Measurements from ENCODE around the gene WHRN. TPM values are rescaled to one million over a fixed set of nuclear protein-coding genes. Genes with fewer than 3 reads are reported as not detected.

Gene WHRN
- total and polyA plus RNA-seq, 2 of the 8 experiments (the other 6 are each of a cell fraction or from before 2014, with no cell fraction given), result 4.4 to 7.7 TPM

GRCh38 chr9:114386886-114387679, 118.2 kb downstream of the WHRN start:
- Histone ChIP-seq H3K27me3 (replicated peaks in 1 of 4; ENCODE audit: control insufficient read depth in 3 of 4, extremely low read depth in 1 of 4, insufficient read depth in 3 of 4, low read length in 3 of 4) (no peaks in the 10 kb centered on the region; a peak in 1 of 7 replicates), H2AFZ (ENCODE audit: low read length) (no peak overlapping the region), H4K20me1 (replicated peaks in 1 of 2; ENCODE audit: control insufficient read depth in 1 of 2, insufficient read depth in 2 of 2, low read length in 2 of 2) (no peaks in the 10 kb centered on the region), H2AK5ac (ENCODE audit: low read depth, low read length) (no peak overlapping the region; the same call in 1 of the 2 replicates), H3K9me3 (ENCODE audit: insufficient read depth in 2 of 2, low read depth in 1 of 2, low read length in 1 of 2) (no peaks in the 10 kb centered on the region), H3K23me2 (ENCODE audit: low read depth, low read length) (no peaks in the 10 kb centered on the region), H3K4me2 (ENCODE audit: insufficient read depth in 1 of 2, low read depth in 2 of 2, low read length in 2 of 2) (peak overlapping the region; percentile 43 to 56), H3K4ac (replicated peaks; ENCODE audit: insufficient read length, low read depth, low read length) (peak overlapping the region; percentile 58), H2BK5ac (ENCODE audit: low read depth, low read length) (no peak overlapping the region), H4K8ac (ENCODE audit: extremely low read depth, insufficient read depth, low read length) (peak overlapping the region; percentile 77), H4K5ac (ENCODE audit: insufficient read length, low read depth, low read length) (peak overlapping the region; percentile 18), H3K36me3 (ENCODE audit: control insufficient read depth in 2 of 4, insufficient read depth in 4 of 4, low read length in 3 of 4) (peaks cover 0 to under 1% (median 0%) of the 10 kb centered on the region in 4 experiments; a peak in 1 of 8 replicates), H2BK15ac (ENCODE audit: low read length) (peak overlapping the region; percentile 32; the same call in 1 of the 2 replicates), H2BK12ac (ENCODE audit: low read depth, low read length) (peak overlapping the region; percentile 94; the same call in 1 of the 2 replicates), H3K18ac (ENCODE audit: extremely low read depth, low read length) (peak overlapping the region; percentile 19; the same call in 1 of the 2 replicates), H3K4me1 (replicated peaks in 1 of 4; ENCODE audit: control insufficient read depth in 3 of 4, insufficient read depth in 4 of 4, low read length in 3 of 4) (peaks cover 19 to 55% (median 37%) of the 10 kb centered on the region in 4 experiments), H3K79me2 (ENCODE audit: control insufficient read depth in 1 of 2, insufficient read depth in 2 of 2, low read length in 2 of 2) (peaks cover 0 to 4% of the 10 kb centered on the region in 2 experiments; a peak in 1 of 4 replicates), H2BK120ac (replicated peaks; ENCODE audit: low read depth, low read length) (no peak overlapping the region), H4K91ac (replicated peaks; ENCODE audit: insufficient read length, low read length) (peak overlapping the region; percentile 61), H3K9ac (replicated peaks in 1 of 4; ENCODE audit: extremely low read depth in 1 of 4, low read depth in 3 of 4, low read length in 3 of 4) (no peak overlapping the region), H3K56ac (replicated peaks; ENCODE audit: insufficient read length, low read depth, low read length) (no peak overlapping the region), H3K27ac (ENCODE audit: low read depth, low read length) (no peak overlapping the region), H3K79me1 (ENCODE audit: low read depth, low read length) (peaks cover 3% of the 10 kb centered on the region; the same call in 1 of the 2 replicates), H3K4me3 (ENCODE audit: extremely low read depth in 1 of 4, insufficient read depth in 2 of 4, low read depth in 3 of 4, low read length in 4 of 4) (peak overlapping the region in 3 of 4 experiments; percentile 10 to 46 (median 26); a peak in 5 of 8 replicates), H2BK20ac (ENCODE audit: low read length) (no peak overlapping the region), H3K14ac (ENCODE audit: insufficient read length) (no peak overlapping the region), H3K23ac (ENCODE audit: insufficient read length) (no peak overlapping the region)
- CTCF ChIA-PET (ENCODE audit: partially characterized antibody), result interaction anchor here (0.7 to 4.6 kb wide), 14 partner anchors 12 to 294 kb away, joined by 3 to 20 read pairs (median 3); no protein-coding TSS in a partner anchor
- 66% methylated on average over 17 of the region's 18 CpGs; no CpG with 5 or more reads in 1 of the 2 experiments for WGBS, 2 experiments (ENCODE audit: extremely low coverage in 1 of 2, insufficient coverage in 1 of 2, insufficient read length in 1 of 2, insufficient replicate concordance in 2 of 2, low coverage in 1 of 2, low lambda C conversion rate in 2 of 2, missing lambda C conversion rate in 1 of 2)
- FAIRE-seq (no peak), DNase-seq (ENCODE audit: low read depth in 1 of 2, low spot score in 2 of 2) (no peak)
- TF ChIP-seq CHD1 (IDR thresholded peaks at IDR 0.05; ENCODE audit: low read depth, low read length) (no peak), SAP30 (IDR thresholded peaks at IDR 0.05; ENCODE audit: insufficient read depth, insufficient replicate concordance, low read length) (no peak), SP2 (IDR thresholded peaks at IDR 0.05; ENCODE audit: low read length) (no peak), EZH2 (IDR thresholded peaks at IDR 0.05; ENCODE audit: low read depth, low read length, severe bottlenecking) (no peak), CHD2 (IDR thresholded peaks at IDR 0.05; ENCODE audit: low read length) (no peak), BACH1 (IDR thresholded peaks at IDR 0.05; ENCODE audit: low read length) (no peak), SRF (IDR thresholded peaks at IDR 0.05; ENCODE audit: low read depth, low read length) (no peak), SIX5 (IDR thresholded peaks at IDR 0.05; ENCODE audit: low read depth, low read length) (no peak), HDAC6 (IDR thresholded peaks at IDR 0.05; ENCODE audit: low read depth, low read length) (no peak), CBX5 (IDR thresholded peaks at IDR 0.05; ENCODE audit: low read depth, low read length) (no peak), NRF1 (IDR thresholded peaks at IDR 0.05; ENCODE audit: low read depth, low read length) (no peak), POLR2AphosphoS5 (IDR thresholded peaks at IDR 0.05; ENCODE audit: low read depth, low read length) (no peak), MAFK (IDR thresholded peaks at IDR 0.05; ENCODE audit: low read depth, low read length) (no peak)
- POLR2A ChIA-PET (ENCODE audit: partially characterized antibody), result interaction anchor here (1.0 to 10.9 kb wide), 11 partner anchors 9 to 294 kb away, joined by 3 to 67 read pairs (median 4); no protein-coding TSS in a partner anchor

Data from H1 (cell line).